Dedifferentiated amniotic fluid mesenchymal stem cell (primary cell): Measurements from ENCODE around the gene KLK14.

Experiments
- DNase-seq: peaks from one replicate; pipeline ENCODE4 v3.0.0-alpha.2; 2016; ENCODE audit errors: extremely low spot score

KLK14 gene

GRCh38 chr19:51108066-51108804 lies 25.5 kb upstream of the KLK14 start, which contains the start of gene CTU1:
Gene CTU1 (minus strand): TSS chr19:51108409. CDS start chr19:51104569, 3,840 bp downstream.
- peak; percentile 100 for DNase-seq

GRCh38 chr19:51107406-51108065 lies 24.8 kb upstream of the KLK14 start:
- DNase-seq = no peak

GRCh38 chr19:51103926-51104341 lies 21.2 kb upstream of the KLK14 start:
- DNase-seq = no peak

- no peak for DNase-seq
Observed at GRCh38 chr19:51102991-51103390, 20.3 kb upstream of the KLK14 start.

- no peak for DNase-seq
Observed at GRCh38 chr19:51101171-51101865, 18.6 kb upstream of the KLK14 start.

GRCh38 chr19:51100601-51101000 lies 17.9 kb upstream of the KLK14 start:
- DNase-seq = no peak

- no peak for DNase-seq
Observed at GRCh38 chr19:51099047-51099382, 16.3 kb upstream of the KLK14 start.

GRCh38 chr19:51098365-51099046 lies 15.8 kb upstream of the KLK14 start:
- DNase-seq = no peak

GRCh38 chr19:51097796-51098195 lies 15.1 kb upstream of the KLK14 start:
- DNase-seq = no peak

- DNase-seq = no peak
Observed at GRCh38 chr19:51097166-51097738, 14.6 kb upstream of the KLK14 start.

- DNase-seq = no peak
Observed at GRCh38 chr19:51096473-51097165, 13.9 kb upstream of the KLK14 start.

GRCh38 chr19:51094696-51095279 lies 12.1 kb upstream of the KLK14 start:
- no peak for DNase-seq

GRCh38 chr19:51093510-51094345 lies 11.0 kb upstream of the KLK14 start:
- DNase-seq = no peak

GRCh38 chr19:51093101-51093500 lies 10.4 kb upstream of the KLK14 start:
- DNase-seq = no peak

- DNase-seq = no peak
Observed at GRCh38 chr19:51091895-51092873, 9.5 kb upstream of the KLK14 start.

- DNase-seq = no peak
Observed at GRCh38 chr19:51091126-51091525, 8.4 kb upstream of the KLK14 start.

- DNase-seq = no peak
Observed at GRCh38 chr19:51090471-51090870, 7.8 kb upstream of the KLK14 start.

GRCh38 chr19:51089786-51090185 lies 7.1 kb upstream of the KLK14 start:
- no peak for DNase-seq
